HG03097 (cell line): ENCODE results near the gene NEDD4L.
"Not testable (repeated sequence)": the region's sequence is repeated elsewhere in the genome, so short reads cannot be mapped to it uniquely, and the experiment has no call there.

Source experiments
- ATAC-seq: cut with Tn5 transposase; IDR thresholded peaks from one replicate; pipeline ENCODE4 v1.9.1; 2021; ENCODE audit not compliant: unreplicated experiment, low FRiP score

NEDD4L gene

DNA sequence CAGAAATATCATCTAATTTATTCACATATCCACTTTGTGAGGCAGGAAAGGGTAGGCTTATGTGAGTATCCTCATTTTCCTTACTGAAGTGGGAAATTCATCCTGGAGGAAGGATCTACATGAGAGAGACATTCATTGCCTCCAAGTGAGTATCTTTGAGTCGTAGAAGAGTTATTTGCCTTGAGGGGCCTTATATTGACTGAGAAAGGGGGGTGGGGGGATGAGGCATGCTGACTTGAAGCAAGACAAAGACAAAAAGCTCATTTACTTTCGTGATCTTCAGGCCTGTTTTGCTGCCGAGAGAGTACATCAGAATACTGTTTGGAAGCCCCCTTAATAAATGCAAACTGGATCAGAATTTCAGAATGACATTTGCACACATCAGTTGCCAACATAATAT, 17.6 kb upstream of the NEDD4L start:
- no peak for ATAC-seq

DNA sequence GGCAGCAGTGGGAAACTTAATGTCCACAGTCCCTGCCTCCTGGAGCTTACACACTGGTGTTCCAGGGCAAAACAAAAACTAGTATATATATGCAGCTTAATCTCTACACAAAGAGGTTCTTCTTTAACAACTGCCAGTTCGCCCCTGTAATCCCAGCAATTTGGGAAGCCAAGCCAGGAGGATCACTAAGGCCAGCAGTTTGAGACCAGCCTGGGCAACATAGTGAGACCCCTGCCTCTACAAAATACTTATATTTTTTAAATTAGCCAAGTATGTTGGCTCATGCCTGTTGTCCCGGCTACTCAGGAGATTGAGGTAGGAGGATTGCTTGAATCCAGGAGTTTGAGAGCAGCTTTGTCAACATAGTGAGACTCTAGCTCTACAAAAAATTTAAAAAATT, 17.2 kb upstream of the NEDD4L start:
- no peak for ATAC-seq

DNA sequence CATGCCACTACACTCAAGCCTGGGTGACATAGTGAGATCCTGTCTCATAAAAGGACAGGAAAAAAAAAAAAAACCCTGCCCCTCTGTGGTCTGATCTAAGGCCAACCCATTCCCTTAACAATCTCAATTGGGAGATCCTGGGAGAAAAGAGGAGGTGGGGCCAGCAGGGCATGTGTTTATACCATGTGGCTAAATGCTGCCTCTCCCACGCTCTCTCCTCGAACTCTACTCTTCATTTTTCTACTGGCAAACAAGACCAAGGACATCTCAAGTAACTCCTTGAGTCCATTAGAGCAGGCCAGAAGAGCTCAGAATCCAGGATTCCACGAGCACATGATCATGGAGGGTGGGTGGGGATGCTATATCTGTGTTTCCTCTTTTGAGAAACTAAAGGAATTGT, 16.7 kb upstream of the NEDD4L start:
- ATAC-seq: no peak

DNA sequence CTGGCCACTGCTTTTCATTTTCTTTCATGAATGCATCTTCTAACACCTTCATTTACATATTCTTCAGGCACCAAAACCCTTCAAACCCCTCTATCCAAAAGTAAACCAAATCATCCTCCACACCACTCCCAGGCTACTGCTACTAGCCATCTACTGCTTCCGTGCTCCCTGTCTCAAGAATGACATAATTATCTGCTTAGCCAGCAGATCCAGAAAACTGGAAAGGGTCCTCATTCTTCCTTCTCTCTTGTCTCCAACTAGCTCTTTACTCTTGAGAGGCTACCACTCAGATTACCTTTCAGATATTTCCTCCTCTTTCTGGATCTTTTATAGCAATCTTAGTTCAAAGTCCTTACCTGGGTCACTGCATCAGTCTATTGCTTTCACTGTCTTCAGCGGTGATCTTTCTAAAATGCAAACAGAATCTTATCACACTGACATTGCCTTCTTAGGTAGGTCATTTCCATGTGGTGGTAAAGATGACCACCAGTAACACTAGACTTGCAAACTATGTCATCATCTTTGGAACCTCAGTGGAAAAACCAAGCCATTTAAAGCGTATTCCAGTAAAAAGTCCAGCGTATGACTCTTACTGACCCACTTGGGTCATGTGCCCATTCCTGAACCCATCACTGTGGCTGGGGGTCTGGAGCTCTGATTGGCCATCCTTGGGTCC, 15.8 kb upstream of the NEDD4L start:
- no peak for ATAC-seq

DNA sequence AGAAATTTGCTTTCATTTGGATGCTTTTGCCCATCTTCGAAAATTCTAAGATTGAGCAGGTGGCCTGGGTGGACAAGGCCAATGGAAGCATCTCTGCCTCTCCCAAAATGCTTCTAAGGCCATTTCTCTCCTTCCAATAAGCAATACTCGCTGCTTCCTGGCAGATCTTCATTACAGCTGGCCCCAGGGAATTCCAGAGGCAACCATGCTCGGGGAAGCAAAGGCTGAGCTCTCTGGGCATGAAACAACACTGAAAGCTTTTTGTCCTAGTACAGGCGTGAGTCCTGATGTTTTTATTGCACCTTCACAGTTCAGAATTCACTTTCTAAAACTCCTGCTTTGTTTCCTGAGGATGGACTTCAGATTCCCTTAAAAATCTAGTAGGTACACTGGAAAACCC, 11.8 kb upstream of the NEDD4L start:
- no peak for ATAC-seq

DNA sequence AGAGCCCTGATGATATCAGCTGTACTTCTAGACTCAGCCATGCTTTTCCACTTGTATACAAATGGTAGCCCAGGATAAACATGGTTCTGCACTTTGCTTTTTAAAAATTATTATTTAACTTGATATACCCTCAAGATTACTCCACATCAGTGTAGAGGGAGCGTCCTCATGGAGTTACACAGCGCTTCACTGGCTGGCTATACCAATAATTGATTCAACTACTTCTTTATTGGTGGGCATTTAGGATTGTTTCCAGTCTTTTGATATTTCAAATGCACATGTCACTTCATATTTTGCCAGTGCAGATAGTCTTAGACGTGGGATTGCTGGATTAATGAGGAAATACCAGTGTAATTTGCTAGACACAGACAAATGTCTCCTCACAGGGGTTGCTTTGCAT, 10.8 kb upstream of the NEDD4L start:
- no peak for ATAC-seq

DNA sequence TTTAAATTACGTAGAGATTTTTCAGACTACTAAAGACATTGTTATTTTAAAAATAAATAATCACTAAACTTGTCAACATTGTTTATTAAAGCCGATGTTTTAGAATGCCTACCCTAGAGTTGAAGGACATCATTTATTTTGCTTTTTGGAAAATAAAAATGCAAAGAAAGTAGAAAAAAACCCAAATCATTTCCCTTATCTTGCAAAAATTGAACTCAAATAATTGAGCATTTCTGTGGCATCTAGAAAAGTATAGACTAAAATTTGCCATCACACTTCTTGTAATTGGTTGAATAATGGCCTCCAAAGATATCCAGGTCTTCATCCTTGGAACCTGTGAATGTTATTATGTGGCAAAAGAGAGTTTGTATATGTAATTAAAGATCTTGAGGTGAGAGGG, 9.7 kb upstream of the NEDD4L start:
- no peak for ATAC-seq

DNA sequence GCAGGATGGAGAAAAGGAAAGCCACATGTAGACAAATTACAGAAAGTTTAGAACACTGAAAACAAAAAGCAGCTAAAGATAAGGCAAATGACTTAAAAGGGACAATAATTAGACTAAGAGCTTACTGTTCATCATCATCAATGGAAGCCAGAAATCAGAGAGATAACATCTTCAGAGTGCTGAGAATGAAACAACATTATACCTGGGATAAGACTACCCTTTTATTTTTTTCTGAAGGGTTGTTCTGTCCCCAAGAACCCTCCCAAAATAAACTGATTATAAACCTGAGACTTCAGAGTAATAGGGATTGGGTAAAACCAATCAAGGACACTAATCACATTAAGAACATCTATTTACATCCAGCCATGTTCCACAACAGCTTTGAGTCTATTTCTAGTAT, 6.9 kb upstream of the NEDD4L start:
- ATAC-seq: no peak

DNA sequence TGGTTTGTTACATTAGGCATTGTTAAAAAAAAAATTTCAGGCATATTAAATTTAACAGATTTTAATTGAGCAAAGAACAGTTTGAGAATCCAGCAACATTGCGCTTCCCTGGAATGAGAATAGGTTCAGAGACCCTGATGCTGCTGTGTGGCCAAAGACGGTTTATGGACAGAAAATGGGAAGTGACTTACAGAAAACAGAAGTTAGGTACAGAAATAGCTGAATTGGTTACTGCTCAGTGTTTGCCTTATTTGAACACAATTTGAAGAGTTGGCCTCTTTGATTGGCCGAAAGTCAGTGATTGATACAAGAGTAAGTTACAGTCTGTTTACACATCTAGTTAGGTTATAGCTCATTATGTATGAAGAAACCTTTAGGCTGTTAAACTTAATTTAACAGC, 6.0 kb upstream of the NEDD4L start:
- ATAC-seq: no peak

DNA sequence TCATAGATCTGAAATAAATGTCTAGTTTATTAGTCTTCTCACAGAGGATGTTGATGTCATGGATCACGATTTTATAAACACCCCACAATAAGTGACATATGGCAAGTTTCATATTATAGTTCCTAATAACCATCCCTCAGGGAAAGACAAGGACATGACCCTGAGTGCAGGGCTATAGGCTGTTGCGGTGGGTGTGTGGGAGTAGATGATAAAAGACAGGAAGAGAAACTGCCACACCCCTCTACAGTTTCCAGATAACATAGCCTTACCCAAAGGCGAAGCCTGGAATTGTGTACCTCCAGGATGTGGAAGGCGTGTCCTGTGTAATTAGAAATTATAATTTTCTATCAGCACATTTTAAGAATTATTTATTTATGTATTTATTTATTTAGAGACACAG, 2.4 kb upstream of the NEDD4L start:
- ATAC-seq: no peak

DNA sequence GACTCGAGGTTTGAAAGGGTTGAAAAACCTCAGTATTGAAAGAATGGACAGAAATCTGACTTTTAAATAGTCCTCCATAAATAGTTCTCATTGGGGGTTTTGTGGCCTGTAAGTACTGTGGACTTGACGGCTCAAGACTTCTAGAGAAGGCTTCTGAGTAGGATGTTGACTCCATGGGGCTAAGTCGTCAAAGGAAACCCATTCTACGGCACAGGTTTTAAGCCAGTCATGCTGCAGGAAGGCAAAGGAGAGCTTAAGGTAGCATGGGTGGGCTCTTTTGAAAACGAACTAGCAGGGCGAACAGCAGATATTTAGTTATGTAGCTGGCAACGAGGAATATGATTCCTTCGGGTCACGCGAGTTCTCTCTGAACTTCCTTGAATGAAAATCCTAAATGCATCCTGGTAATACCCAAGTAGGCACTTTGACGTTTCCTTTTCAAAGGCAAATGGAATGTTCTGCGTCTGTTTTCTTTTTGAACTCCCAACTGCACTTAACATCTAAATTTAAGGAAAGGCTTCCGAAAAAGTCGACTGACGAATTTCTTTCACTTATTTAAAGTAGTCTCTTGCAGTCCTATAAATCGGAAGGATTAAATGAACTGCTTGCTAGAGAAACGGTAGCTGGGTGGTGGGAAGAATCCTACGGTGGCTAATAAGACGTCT, 1.1 kb upstream of the NEDD4L start:
- peak; percentile 2 for ATAC-seq

DNA sequence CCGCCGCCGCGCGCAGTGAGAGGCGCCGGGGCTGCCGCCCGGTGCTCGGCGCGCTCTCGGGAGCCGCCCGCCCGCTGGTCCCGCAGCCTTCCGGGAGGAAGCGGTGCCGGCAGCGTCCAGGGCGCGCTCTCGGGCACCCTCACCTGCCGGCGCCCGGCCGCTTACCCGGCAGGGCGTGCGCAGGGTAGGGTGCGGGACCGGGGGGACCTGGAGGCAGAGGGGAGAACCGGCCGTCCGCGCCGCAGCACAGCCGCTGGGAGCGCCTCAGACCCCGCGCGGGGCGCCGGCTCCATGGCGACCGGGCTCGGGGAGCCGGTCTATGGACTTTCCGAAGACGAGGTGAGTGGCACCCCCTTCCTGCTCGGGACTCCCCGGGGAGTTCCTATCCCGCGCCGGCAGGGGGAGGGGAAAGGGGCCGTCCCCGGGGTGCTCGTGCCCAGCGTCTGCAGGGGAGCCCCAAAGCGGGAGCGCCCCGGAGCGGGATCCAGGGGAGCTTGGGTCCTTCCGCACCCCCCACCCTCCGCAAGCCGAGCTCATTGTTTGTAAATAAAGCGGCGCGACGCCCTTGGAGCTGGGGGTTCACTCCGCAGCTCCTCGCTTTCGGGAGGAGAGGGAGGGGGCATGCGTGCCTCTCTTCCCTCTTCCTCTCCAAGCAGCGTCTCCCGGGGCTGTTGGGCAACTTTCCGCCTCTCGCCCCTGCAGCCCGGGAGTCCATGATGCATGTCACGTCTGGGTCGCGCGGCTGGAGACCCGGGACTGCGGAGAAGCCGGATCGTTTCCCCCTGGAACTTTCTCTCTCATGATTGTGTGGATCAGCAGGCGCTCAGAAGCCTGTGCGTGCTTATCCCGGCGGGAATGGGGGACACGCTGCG, 580 bp downstream of the NEDD4L start:
- peak; percentile 41 for ATAC-seq

DNA sequence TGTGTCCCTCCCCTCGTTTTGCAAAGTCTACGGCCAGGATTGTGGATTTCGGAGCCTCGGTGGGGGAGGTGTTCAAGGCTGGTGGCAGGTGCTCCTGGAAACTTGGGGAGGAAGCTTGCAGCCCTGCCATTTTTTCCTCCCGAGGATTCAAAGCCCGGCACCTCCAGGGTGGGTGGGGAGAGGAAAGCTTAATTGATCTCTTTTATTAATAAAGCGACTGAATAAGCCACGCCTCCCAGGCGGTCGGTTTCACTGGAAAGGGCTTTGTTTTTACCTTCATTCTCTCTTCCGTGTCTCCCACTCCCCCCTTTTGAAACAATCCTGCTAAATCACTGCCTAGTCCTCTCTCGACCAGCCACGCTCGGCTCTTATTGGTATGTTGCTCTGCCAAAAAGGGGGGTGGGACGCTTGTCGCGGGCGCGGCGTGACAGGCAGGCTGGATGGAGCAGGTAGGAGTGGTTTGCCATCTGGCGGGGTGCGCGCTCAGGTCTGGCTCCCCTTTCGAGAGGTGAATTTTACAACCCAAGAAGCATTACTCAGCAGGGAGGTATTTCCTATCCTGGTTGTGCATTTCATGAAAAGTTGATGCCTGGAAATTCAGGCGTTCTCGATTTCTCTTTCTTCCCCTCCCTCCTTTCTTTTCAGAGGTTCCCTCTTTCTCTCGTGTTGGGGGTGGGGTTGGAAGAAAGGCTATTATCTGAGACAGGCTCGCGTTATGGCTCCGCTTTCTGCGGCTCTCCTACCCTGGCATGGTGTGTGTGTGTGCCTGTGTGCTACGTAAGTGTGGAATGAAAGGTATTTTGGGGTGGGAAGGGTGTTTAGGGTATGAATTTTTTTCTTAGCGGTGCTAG, 1.4 kb downstream of the NEDD4L start:
- ATAC-seq: no peak

DNA sequence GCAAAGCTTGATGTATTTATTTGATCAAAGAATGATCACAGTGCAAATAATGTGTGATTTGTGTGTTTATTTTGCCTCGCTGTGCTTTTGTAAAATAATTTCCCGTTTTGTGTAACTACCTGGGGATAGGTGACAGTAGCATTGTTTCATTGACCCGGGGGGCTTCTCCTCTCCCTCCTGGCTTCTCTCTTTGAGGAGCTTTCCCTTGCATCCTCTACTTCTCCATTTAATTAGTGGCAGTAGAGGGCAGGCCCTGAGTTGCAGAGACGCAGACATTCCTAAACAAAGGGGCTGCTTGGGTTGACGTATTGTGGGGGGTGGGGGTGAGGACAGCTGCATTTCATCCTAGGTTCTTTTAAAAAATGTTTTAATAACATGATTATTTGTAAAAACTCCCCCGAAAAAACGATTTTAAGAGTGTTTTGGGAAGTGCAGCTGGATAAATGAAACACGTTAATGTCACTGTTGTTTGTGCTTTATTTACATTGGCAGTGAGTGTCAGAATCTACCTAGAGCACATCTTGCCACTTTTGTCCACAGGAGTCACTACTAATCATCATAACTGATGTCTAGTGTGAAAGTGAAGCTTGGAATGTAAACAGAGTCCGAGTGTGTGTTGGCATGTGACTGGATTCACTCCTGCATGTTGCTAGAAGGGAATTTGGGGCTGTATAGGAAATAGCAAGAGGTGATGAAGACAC, 2.2 kb downstream of the NEDD4L start:
- ATAC-seq: no peak

DNA sequence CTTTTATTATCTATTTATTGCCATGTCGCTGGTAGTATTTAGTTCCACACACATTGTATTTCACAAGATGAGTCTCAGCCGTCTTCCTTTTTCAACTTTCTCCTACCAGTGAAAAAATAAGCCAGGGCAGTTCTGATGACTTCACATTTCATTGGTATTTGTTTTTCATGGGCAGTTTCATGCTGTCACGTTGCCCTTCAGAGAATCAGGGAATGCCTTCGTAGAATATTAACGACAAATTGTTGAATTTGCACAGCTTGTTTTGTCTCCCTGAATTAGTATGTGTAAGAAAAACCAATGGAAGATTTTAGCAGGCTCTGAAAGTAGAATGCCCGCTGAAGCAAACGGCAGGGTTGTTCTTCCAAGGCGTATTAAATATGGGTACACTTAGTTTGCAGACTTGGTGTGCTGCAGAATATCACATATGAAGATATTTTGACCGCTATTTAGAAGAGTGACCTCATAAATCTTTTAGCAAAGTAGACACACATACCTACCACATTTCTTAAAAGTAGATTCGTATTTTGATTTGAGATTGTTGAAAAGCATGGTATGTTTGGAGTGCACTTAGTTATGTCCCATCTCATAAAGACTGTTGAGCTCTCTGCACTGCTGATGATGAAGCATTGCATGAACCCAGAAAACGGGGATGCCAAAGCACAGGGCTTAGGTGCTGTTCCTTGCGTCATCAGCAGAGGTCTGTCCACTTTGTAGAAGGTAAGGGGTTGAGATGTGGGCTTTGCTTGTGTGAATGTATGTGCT, 2.9 kb downstream of the NEDD4L start:
- no peak for ATAC-seq

DNA sequence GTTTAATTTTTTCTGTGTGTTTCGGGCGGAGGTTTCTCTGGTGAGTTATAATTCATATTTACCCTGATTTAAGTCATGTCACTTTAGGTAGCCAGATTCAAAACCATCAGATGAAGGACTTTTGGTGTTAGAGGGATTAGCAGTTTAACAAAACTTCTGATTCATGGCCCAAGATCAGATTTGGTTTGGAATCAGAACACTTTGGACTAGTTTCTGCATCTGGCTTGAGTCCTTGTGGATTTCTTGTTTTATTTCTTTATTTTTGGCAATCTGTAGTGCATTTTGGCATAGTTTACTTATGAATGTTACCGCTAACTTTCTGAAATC, 3.5 kb downstream of the NEDD4L start:
- ATAC-seq: no peak

DNA sequence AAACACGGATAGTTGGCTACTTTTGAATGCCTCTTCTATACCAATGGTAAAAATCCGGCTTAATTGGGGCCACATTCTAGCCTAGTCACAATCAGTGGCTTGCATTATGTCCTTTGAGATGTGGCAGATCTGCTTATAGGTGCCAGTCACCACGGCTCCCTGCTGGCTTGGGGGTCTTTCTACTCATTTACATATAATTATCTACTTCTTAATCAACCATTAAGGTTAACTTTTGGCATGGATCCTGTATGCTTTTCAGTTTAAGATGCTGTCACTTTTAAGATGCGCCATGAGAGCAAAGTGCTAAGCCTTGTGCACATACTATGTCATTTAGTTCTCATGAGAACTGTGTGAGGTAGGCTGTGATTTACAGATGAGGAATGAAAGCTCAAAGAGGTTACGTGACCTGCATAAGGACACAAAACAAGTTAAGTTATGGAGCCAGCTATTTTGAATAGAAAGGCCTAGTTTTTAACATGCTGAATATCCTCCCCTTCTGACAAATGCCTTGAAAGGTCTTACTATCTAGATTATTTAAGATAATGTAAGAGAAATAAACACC, 4.1 kb downstream of the NEDD4L start:
- ATAC-seq: no peak

DNA sequence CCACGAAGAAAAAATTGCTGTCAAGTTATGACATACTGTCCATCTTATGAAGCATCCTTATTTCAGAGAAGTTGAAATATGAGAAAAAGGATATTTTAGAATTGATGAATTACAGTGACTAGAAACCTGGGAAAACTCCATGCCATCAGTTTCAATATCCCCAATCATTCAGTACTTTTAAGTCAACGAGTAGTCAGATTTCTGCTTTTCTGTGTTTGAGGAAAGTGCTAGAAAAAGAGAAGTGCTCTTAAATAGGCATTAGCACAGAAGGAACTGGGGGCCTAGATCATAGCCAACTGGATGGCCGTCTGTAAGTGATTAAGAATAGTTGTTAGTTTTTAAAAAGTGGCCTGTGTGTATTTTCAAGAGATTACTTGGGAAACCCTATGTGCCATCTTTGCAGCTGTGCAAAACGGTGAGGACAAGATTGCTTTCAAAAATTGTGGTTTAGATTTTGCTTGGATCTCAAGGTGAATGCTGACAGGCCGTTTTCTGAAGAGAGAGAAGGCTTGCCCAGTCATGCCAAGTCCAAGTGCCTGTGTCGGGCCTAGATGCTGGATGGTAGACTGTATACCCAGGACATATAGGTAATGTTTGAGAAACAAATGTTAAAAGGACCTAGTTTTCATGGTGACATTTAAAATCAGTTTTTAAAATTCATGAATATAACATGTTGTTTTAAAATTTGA, 5.1 kb downstream of the NEDD4L start:
- ATAC-seq: no peak

DNA sequence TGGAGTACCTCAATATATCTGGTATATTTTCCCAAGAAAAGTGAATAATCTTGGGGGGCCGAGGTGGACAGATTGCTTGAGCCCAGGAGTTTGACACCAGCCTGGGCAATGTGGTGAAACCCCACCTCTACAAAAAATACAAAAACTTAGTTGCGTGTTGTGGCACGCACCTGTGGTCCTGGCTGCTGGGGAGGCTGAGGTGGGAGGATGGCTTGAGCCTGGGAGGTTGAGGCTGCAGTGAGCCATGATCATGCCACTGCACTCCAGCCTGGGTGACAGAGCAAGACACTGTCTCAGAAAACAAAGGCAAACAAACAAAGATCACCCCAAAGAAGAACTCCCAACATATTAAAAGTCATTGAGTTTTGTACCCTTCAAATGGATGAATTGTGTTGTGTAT, 6.9 kb downstream of the NEDD4L start:
- ATAC-seq: not testable (repeated sequence)
